SW 1271 (cell line): Measurements from ENCODE around the gene SELENOM.
"Not testable (repeated sequence)": the region's sequence is repeated elsewhere in the genome, so short reads cannot be mapped to it uniquely, and the experiment has no call there.

Experiments used
- DNase-seq, 2 experiments: peaks; one replicate each; lab custom pipeline; 2025; lab: John Stamatoyannopoulos, UW

The SELENOM gene

DNA sequence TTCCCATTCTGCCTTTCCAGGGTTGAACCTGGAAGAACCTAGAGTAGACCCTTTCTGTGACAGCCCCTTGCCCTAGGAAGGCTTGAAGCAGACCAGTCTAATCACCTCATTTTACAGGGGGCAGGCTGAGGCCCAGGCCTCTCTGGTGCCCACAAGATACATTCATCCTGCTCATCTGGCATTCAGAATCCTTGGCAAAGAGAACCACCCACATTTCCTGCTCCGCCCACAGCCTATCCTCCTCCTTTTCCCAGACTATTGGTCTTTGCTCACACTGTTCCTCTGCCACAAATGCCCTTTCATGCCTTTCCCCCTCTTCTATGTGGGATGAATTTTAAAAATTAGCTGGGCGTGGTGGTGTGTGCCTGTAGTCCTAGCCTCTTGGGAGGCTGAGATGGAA, 29.0 kb downstream of the SELENOM start:
- not testable (repeated sequence) for DNase-seq

GRCh38 chr22:31077681-31078080, 29.7 kb downstream of the SELENOM start:
- no peak for DNase-seq

DNA sequence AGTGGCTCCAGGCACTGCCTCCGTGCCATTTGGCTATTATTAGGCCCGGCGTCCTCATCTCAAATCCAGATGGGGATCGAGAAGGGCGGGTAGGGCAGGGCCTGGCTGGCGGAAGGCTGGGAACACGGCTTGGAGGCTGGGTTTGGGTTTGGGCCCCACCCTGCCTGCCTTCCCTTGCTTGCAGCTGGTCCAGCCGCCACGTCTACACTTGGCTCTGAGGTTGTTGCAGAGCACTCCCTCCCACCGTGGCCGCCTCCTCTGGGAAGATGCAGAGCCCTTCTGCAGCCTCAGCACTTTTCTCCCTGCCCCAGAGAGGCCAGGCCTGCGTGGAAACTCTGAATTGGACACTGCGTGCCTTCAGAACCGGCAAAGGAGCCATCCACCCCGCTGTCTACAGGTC, 31.4 kb downstream of the SELENOM start:
- DNase-seq, result no peak

DNA sequence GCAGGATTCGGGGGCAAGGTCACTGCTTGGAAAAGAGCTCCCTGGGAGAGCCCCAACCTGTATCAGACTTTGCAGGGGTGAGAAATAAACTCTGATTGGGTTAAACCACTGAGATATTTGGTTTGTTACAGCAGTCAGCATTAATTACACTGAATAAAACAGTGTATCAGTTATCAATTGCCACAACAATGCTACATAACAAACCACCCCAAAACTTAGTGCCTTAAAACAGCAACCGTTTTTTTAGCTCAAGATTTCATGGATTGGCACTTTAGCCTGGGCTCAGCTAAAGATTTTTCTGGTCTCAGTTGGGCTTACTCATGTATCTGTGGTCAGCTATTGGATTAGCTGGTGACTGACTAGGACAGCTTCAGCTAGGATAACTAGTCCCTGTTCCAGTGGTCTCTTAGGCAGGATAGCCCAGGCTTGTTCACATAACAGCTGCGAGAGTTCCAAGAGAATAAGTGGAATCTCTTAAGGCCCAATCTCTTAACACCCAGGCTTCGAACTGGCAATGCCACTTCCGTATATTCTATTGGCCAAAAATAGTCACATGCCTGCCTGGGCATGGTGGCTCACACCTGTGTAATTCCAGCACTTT, 33.7 kb downstream of the SELENOM start:
- DNase-seq, result not testable (repeated sequence)

- not testable (repeated sequence) for DNase-seq
These were observed 34.2 kb downstream of the SELENOM start for GRCh38 chr22:31073125-31073524.

DNA sequence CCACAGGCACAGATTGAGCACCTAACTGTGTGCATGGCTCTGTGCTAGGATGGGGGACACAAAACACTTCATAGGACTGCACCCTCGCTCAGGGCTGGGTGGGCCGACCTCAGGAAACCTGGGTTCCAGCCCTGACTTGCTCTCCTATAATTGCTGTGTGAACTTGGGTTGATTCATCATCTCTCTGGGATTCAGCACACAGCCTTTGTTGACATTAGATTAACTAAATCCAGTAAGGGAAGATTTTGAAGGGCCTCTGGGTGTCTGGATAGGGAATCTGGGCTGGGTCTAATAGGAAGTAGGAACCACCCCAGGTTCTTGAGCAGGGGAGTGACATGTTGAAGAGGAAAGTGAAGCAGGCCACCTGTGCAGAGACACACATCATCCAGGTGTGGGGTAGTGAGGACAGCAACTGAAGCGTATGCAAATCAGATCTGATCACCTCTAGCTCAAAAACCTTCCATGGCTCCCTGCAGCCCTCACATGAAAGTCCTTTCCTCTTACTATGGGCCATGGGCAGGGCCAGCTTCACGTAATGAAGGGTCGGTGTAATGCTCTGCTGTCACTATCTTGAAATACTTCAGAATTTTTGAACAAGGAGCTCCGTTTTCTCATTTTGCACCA, 37.6 kb downstream of the SELENOM start:
- not testable (repeated sequence) for DNase-seq

GRCh38 chr22:31068970-31069369, 38.4 kb downstream of the SELENOM start:
- no peak for DNase-seq

DNA sequence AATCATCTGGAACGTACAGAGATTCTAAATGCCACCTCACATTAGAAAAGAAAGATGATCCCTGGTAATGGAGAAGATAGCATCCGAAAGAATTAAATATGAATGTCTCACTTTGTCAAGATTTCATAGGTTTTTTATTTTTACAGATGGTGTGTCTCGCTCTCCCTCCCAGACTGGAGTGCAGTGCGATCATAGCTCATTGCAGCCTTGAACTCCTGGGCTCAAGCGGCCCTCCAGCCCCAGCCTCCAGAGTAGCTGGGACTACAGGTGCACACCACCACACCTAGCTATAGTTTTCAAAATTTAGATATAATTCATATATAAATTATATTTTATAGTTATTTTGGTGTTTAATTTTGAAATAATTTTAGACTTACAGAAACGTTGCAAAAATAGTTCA, 43.0 kb downstream of the SELENOM start:
- DNase-seq, result no peak

DNA sequence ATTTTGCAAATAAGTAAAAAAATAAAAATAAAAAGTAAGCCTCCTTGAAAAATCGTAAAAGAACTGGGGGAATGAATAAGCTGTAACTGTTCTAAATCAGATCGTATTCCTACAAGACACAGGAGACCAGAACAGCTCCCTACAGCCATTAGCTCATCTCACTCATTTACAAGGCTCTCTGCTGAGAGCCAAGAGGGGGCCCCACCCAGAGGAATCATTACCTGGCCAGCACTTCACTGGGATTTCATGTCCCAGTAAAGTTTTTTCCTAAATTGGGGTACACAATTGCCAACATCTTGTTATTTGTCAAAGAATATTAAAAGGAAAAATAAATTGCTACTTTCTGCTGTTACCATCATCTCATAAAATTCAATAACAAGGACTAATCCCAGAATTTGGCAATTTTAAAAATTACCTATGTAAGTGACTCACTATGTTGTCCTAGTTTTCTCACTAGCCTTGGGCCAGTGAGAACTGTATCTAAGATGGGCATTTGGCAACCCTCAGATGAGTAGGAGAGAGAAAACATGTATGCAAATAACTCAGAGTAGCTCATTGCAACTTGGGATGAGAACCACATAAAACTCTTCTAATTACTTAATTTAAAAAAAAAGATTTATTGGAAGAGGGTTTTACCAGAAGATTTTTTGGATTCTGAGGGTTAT, 44.7 kb downstream of the SELENOM start:
- DNase-seq, result no peak

GRCh38 chr22:31059663-31060062, 47.7 kb downstream of the SELENOM start:
- DNase-seq, result not testable (repeated sequence)

GRCh38 chr22:31056986-31057599, 50.3 kb downstream of the SELENOM start:
- DNase-seq, result no peak

DNA sequence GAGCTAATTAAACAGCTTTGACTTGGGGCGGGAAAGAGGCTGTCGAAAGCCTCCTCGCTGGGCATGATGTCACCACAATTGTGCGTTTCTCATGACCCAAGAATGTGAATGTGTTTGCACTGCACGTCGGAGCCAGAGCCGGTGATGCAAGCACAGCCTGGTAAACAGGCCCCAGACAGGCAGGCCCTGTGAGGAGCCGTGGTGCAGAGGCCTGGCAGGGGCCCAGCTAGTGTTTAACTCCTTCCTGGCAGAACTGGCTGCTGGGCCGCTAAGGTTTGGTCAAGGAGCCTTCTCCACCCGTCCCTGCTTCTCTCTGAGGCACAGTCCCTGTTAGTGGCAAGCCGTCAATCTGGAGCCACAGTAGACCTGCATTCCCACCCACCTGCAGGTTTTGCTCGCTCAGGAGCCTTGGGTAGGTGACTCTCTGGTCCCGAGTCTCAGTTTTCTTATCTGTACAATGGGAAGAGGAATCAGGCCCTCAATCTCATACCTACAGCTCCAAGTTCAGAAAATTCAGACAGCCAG, 51.7 kb downstream of the SELENOM start:
- no peak for DNase-seq

DNA sequence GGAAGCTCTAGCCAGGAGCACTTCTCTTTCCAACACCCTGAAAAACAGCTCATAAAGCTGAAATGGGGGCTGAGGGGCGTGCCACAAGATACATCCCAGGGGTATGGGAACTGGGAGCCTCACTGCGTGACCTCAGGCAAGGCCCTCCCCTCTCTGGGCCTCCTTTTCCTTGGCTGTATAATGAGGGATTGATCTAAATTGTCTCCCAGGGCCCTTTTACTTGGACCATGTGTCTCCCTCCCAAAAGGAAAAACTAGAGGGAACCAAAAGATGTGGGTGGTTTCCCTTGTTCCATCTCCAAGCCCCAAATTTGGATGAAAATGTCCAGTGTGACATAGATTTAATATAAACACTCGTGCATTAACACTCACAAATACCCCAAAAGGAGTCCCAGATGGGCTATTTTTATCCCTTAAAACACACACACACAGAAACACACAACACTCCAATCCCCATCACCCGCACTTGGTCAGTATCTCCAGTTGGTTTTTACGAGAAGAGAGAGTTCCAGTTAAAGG, 52.2 kb downstream of the SELENOM start:
- no peak for DNase-seq
